ENCODE data around the gene SLC6A16.
"Not testable (repeated sequence)": the region's sequence is repeated elsewhere in the genome, so short reads cannot be mapped to it uniquely, and the experiment has no call there.

SLC6A16 gene

GRCh38 chr19:49328741-49329140 is 3.8 kb upstream of the SLC6A16 start:
- no peak for DNase-seq

- DNase-seq, result peak; percentile 10
Measured at GRCh38 chr19:49327878-49328544, 3.0 kb upstream of the SLC6A16 start.

- no peak for DNase-seq
Measured at GRCh38 chr19:49326165-49326704, 1.2 kb upstream of the SLC6A16 start.

- not testable (repeated sequence) for DNase-seq
Measured at GRCh38 chr19:49325756-49326155, 765 bp upstream of the SLC6A16 start.

- DNase-seq, result no peak
Measured at GRCh38 chr19:49318296-49318695, 6.7 kb downstream of the SLC6A16 start.

GRCh38 chr19:49316284-49316683 is 8.7 kb downstream of the SLC6A16 start:
- DNase-seq, result no peak

GRCh38 chr19:49315111-49315510 is 9.9 kb downstream of the SLC6A16 start:
- DNase-seq, result no peak

- no peak for DNase-seq
Measured at GRCh38 chr19:49309087-49309486, 15.9 kb downstream of the SLC6A16 start.

GRCh38 chr19:49306734-49307133 is 18.3 kb downstream of the SLC6A16 start:
- DNase-seq, result not testable (repeated sequence)

GRCh38 chr19:49301866-49302252 is 23.1 kb downstream of the SLC6A16 start:
- DNase-seq, result no peak

- DNase-seq, result peak; percentile 89
Measured at GRCh38 chr19:49301165-49301865, 23.7 kb downstream of the SLC6A16 start.

- DNase-seq, result not testable (repeated sequence)
Measured at GRCh38 chr19:49298653-49299052, 26.3 kb downstream of the SLC6A16 start.

- no peak for DNase-seq
Measured at GRCh38 chr19:49297403-49297802, 27.6 kb downstream of the SLC6A16 start.

GRCh38 chr19:49295208-49295880 is 29.6 kb downstream of the SLC6A16 start:
- DNase-seq, result no peak

- DNase-seq, result no peak
Measured at GRCh38 chr19:49294401-49294800, 30.6 kb downstream of the SLC6A16 start.

GRCh38 chr19:49290517-49290916 is 34.5 kb downstream of the SLC6A16 start:
- DNase-seq, result no peak

GRCh38 chr19:49289286-49289685 is 35.7 kb downstream of the SLC6A16 start:
- DNase-seq, result not testable (repeated sequence)

- not testable (repeated sequence) for DNase-seq
Measured at GRCh38 chr19:49288205-49288604, 36.8 kb downstream of the SLC6A16 start.

GRCh38 chr19:49287141-49287770 is 37.7 kb downstream of the SLC6A16 start:
- DNase-seq, result no peak

GRCh38 chr19:49282184-49282583 is 42.8 kb downstream of the SLC6A16 start:
- no peak for DNase-seq

GRCh38 chr19:49272204-49272603 is 52.8 kb downstream of the SLC6A16 start:
- DNase-seq, result no peak

GRCh38 chr19:49271080-49271753 is 53.8 kb downstream of the SLC6A16 start:
- no peak for DNase-seq

- peak; percentile 39 for DNase-seq
Measured at GRCh38 chr19:49266409-49266808, 58.6 kb downstream of the SLC6A16 start.

All from NCI-H1694 (cell line).